Stimulated activated CD4-positive, alpha-beta T cell treated with anti-CD3 and anti-CD28 coated beads, Interleukin-4, amount 100 ng/mL, for 48 hours (primary cell): ENCODE measurements around the gene VIPR2.
A peak's percentile ranks its signal among the peaks of the same experiment; 100 is the strongest.
"Not testable (repeated sequence)": the region's sequence is repeated elsewhere in the genome, so short reads cannot be mapped to it uniquely, and the experiment has no call there.

Experiments used
- DNase-seq, 2 donors: peaks; one replicate each; pipeline ENCODE4 v3.0.0-alpha.2; 2020; ENCODE audit warnings: low read depth in 2 of 2

Gene VIPR2

DNA sequence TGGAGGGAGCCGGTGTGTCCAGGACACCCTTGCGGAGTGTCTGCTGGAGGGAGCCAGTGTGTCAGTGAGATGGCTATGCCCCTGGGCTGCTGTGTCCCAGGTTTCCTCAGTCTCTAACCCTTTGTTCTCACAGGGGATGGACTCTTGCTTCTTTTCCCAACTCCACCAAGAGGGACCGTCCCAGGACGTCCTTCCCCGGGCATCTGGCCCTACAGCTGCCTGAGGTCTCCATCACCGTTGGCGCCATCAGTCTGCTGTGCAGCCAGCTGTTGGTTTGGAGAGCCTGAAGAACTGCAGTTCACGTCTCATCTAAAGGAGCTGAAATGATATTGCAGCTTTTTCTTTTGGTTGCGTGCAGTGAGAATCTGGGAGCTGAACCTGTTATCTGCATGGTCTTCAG is 136.2 kb downstream of the VIPR2 start:
- no peak for DNase-seq

DNA sequence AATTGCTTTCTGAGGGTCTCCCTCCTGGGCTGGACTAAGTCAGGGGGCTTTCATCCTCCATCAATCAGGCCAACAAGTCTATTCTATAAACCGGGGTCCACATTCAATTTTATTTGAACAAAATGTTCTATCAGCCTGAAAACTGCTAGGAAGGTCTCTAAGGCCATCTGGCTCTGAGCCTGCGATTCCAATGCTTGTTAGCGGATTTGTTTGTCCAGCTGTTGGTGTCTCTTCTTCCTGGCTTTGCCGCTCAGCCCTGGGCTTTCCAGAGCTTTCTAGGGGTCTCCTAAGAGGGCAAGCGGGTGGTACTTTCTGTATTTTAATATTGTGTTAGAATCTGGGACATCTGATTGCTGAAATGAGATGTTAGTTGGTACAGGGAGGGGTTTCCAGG is 136.7 kb downstream of the VIPR2 start:
- DNase-seq = no peak

DNA sequence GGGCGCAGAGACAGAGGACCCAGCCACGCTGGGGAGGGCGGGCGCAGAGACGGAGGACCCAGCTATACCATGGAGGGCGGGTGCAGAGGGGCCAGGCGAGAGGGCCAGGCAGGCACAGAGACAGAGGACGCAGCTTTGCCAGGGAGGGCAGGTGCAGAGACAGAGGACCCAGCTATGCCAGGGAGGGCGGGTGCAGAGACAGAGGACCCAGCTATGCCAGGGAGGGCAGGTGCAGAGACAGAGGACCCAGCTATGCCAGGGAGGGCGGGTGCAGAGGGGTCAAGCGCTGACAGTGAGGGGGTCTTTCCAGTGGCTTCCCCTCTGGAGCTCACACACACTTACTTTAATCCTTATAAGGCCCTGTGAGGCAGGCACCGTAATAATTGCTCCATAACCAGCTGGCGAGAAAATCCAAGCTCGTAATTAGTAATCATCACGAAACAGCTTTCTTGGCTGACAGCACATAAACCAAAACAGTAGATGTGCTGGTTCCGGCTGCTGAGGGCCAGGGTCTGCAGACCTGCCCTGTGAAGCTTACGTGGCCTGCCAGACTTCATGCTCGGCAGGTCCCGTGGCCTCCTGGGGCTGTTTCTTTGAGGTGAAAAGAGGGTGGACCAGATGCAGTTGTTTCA is 137.2 kb downstream of the VIPR2 start:
- no peak for DNase-seq

DNA sequence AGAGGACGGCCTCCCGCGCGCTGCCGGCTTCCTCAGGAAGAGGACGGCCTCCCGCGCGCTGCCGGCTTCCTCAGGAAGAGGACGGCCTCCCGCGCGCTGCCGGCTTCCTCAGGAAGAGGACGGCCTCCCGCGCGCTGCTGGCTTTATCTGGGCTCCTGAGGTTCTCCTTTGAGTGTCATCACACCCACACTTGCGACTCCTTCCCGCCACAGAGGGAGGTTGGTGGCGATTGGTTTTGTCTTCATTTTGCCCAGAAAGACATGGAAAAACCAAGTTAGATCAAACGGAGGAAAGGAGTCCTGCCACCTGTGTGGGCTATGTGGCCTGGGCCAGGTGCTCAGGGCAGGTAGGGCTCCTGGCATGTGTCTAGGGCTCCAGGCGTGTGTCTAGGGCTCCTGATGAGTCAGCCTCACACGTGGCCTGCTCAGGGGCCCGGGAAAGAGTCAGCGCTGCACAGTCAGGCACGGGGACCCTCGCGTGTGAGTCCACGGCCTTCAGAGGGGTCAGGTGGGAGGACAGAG is 138.0 kb downstream of the VIPR2 start:
- no peak for DNase-seq

DNA sequence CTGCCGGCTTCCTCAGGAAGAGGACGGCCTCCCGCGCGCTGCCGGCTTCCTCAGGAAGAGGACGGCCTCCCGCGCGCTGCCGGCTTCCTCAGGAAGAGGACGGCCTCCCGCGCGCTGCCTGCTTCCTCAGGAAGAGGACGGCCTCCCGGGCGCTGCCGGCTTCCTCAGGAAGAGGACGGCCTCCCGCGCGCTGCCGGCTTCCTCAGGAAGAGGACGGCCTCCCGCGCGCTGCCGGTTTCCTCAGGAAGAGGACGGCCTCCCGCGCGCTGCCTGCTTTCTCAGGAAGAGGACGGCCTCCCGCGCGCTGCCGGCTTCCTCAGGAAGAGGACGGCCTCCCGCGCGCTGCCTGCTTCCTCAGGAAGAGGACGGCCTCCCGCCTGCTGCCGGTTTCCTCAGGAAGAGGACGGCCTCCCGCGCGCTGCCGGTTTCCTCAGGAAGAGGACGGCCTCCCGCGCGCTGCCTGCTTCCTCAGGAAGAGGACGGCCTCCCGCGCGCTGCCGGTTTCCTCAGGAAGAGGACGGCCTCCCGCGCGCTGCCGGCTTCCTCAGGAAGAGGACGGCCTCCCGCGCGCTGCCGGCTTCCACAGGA is 138.6 kb downstream of the VIPR2 start:
- DNase-seq = not testable (repeated sequence)

DNA sequence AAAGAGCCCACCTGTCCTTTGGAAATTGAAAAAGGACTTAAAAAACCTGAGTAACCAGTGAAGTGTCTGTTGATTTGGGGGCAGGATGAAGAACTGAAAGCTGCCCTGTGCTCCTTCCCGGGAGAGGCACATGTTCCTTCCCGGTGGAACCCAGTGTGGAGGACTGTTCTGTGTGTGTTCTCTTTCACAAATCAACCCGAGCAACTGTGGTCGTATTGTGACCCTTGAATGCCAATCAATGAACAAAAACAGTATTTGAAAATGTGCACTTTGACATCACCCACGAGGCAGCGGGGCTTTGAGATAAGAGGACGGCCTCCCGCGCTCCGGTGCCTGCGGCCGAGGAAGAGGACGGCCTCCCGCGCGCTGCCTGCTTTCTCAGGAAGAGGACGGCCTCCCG is 139.0 kb downstream of the VIPR2 start:
- no peak for DNase-seq

DNA sequence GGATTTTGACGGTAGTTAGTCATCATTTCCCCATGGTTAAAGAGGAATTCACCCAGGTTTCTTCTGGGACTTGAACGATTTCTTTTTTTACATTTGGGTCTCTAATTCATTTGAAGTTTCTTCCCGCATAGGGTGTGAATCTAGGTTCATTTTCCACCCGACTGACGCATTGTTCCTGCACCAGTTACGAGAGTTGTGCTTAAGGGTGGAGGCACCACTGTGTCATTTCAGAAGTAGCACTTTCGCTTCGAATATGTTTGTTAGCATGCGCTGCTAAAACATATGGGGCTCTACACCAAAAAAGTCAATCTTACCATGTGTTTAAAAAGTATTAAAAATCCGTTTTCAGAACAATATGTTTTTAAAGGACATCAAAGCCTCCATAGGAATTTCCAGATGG is 140.3 kb downstream of the VIPR2 start:
- DNase-seq = peak in 1 of 2 donors; percentile 42

DNA sequence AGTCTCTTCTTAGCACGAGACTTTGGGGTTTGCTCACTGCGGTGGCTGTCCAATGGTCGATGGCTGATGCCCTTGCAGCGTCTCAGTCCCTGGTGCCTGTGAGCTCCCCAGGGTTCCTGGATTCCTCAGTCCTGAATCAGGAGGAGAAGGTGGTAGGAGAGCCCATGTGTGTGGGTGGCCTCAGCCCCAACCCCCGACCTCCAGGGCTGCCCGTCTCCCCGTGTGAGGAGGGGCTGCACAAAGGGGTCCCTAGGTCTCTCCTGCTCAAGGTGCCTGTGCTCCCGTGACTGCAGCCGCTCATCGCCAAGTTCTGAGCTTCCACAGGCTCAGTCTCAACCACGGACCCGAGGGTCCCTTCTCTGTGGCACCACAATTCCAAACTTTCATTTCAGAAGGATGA is 142.9 kb downstream of the VIPR2 start:
- DNase-seq = no peak

DNA sequence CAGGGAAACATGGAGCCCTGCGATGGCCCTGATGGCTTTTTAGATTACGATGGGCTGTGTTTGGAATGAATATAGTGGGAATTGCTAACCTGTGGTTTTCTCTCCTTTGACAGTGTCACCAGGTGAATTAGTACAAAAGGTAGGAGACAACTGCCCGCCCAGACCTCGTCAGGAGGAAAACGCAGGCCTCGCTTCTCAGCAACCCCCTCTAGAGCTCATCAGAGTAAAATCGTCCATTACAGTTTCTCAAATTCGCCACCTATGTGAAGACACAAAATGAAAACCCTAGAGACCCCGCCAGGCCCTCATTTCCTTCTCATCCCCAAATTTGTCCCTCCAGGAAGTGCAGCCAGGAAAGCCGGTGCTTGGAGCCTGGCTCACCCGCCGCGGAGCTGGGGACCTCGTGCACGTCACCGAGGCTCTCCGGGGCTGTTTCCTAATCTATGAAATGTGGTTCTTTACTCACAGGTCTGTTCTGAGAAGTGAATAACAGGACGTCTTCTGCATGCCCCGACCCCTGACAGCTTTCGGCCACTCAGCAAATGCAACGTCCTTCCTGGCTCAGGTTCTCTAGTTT is 143.7 kb downstream of the VIPR2 start:
- no peak for DNase-seq

DNA sequence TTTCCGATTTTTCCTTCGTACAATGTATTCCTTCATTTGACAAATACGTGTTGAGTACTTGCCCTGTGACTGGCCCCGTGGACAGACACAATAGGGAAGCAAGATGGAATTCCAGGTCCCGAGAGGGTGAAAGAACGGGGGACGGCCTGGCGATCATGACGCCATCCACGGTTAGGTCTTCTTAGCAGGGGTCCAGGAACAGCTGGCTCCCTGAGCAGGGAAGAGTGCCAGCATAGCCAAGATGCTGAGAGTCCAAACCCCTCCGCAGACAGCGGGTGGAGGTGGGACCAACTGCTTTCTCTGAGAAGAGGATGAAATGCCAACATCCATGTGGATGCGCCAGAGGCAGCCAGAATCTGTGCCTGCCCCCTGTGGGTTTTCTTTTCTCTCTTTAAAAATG is 144.6 kb downstream of the VIPR2 start:
- DNase-seq = no peak

DNA sequence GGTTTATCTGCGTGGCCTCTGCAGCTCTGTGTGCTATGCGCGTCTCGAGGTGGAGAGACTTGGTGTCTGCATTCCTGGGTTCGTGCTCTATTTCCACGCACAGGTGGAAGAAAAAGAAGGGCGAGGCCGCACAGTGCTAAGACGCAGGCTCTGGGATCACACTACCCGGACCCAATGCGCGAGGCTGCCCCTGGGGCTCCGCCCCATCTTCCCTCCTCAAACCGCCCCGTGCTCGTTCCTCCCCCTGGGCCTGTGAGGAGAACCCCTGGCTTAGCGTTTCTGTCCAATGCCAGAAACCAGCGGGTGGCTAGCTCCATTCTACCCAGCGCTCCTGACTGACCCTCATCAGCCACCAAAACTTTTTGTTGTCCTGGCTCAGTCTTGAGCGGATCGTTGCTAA is 145.2 kb downstream of the VIPR2 start:
- DNase-seq = no peak

DNA sequence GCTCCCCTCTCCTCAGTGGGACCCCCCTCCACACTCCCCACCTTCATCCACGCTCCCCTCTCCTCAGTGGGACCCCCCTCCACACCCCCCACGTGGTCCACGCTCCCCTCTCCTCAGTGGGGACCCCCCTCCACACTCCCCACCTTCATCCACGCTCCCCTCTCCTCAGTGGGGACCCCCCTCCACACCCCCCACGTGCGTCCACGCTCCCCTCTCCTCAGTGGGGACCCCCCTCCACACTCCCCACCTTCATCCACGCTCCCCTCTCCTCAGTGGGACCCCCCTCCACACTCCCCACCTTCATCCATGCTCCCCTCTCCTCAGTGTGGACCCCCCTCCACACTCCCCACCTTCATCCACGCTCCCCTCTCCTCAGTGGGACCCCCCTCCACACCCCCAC is 146.4 kb downstream of the VIPR2 start:
- not testable (repeated sequence) for DNase-seq

DNA sequence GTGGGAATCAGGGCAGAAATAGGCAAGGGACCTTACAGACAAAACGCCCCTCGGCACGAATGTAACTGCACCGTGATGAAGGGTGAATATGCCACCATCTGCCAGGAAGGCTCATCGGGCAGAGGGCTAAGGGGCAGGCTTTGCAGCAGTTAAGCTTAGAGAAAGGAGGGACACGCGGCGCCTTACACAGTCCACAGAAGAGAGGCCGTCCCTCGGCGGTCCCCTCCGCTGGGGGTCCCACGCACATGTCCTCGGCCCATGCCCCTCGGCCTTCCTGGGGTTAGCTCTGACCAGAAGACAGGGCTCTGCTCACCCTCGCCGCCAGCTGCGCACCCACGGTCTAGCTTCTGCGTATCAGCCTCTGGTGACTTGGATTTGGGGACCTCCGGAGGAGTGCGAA is 147.2 kb downstream of the VIPR2 start:
- DNase-seq = no peak

DNA sequence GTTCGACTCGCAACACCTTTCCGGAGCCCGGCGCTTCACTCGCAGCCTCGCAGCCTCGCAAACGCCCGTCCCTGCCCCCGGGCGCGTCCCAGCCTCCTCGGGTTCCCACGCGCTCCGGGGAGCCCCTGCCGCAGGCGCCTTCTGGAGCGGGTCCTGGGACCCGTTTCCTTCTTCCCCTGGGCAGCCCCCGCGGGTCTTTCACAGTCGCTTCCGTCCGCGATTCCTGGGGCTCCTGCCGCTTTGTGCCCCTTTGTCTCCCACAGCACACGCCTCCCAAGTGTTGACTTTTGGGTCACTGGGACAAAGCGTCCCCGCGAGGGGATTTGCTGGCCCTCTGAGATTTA is 147.6 kb downstream of the VIPR2 start:
- no peak for DNase-seq

DNA sequence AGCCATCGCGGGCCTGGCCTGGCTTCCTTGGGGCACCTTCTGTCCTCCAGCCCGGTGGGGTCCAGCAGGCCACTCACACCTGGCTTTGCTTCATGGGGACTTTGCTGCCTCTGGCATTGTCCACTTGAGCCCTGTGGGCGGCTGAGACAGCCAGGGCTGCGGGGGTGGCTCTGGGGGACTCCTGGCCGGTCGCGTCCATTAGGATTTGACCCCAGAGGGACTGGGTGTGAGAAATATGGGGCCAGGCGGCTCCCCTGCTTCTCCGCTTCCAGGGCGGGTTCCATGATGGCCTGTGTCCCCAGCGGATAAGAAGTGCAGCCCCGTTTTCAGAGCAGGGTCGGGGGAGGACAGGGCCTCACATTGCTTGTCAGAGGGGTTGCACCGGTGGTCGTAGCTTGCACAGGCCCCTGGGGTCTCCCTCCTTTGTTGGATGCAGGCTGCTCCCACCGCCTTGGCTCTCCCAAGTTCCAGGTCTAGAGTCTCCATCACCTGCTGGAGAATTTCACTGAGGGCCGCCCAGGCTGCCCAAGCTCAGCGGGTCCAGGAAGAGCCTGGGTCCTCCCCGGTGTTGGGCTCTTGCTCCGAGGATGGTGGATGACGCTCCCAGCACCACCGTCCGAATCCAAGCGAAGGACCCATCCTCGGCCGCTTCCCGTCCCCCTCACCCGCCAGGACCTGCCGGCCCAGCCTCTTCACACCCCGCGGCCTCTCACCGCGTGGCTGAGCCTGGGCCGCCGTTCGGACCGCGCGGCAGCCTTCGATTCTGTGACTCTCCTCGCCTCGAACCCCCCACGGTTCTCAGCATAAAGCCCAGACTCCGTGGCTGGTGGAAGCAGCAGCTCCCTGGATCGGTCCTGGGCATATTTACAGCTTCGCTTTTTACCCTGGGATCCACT is 148.2 kb downstream of the VIPR2 start:
- DNase-seq = no peak

DNA sequence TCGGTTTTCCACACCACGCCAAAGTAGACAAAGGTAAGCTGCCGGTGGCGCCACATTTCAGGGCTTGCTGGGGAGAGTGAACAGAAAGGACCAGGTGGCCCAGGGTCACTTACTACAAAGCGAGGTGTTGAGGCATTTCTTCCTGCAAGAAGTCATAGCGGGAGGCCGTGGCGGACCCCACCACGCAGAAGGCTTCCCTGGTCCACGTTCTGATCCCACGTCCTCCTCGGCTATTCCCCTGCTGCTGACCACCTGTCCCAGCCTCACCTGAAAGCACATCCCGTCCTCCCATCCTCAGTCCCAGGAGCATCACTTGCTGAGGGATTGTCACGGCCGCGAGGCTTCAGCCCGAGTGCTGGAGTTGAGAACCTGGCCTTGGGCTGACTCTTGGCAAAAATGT is 149.2 kb downstream of the VIPR2 start:
- no peak for DNase-seq

DNA sequence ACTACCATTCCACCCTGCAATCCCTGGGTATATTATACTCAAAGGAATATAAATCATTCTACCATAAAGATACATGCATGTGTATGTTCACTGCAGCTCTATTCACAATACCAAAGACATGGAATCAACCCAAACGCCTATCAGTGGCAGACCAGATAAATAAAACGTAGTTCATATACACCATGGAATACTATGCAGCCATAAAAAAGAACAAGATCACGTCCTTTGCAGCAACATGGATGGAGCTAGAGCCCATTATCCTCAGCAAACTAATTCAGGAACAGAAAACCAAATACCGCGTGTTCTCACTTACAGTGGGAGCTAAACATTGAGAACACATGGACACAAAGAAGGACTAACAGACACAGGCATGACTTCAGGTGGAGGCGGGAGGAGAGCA is 150.0 kb downstream of the VIPR2 start:
- no peak for DNase-seq

DNA sequence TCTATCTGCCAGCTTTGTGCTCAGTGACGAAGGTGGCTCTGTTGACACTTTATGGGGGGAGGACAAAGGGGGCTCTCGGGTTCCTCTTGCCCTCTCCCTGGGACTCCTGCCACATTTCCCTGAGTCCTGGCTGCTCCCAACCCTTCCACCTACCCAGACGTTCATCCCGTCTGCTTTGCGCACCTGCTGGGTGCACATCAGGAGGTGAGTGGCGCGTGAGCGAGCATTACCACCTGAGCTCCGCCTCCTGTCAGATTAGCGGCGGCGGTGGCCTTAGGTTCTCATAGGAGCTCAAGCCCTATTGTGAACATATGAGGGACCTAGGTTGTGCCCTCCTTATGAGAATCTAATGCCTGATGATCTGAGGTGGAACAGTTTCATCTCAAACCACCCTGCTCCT is 151.1 kb downstream of the VIPR2 start:
- no peak for DNase-seq

DNA sequence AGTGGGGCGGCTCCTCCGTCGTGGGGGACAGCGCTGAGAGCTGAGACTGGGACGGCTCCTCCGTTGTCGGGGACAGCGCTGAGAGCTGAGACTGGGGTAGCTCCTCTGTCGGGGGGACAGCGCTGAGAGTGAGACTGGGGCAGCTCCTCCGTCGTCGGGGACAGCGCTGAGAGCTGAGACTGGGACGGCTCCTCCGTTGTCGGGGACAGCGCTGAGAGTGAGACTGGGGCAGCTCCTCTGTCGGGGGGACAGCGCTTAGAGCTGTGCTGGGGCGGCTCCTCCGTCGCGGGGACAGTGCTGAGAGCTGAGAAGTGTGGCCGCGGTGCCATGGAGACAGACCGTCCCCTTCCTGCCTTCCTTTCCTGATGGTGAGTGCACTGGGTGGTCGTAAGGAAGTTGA is 151.9 kb downstream of the VIPR2 start:
- no peak for DNase-seq

DNA sequence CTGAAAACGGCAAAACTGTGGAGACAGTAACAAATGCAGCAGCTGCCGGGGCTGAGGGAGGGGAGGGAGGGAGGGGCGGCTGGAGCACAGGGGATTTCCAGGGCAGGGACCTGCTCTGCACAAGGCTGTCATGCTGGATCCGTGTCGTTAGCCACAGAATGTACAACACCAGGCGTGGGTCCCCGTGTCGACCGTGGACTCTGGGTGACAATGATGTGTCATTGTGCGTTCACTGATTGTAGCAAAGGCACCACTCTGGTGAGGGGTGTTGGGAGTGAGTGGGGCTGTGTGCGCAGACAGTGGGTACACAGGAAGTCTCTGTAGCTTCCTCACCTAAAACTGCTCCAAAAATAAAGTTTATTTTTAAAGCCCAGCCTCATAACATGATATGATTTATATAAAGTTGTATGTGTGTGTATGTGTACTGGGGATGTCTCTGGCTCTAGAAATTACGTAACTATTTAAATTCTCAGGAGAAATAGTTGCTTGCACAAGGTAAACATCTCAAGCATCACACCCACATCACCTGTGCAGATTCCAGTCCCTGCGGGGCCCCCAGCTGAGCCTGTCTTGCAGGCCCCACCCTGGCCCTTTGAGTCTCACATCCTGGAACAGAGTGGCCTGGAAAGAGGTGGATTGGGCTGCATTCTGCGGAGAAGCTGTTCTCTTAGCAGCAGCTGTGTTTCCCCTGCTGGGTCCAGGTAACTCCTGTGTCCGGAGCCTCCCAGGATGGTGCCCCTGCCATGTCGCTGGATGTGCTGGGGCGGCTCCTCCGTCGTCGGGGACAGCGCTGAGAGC is 152.6 kb downstream of the VIPR2 start:
- DNase-seq = no peak

DNA sequence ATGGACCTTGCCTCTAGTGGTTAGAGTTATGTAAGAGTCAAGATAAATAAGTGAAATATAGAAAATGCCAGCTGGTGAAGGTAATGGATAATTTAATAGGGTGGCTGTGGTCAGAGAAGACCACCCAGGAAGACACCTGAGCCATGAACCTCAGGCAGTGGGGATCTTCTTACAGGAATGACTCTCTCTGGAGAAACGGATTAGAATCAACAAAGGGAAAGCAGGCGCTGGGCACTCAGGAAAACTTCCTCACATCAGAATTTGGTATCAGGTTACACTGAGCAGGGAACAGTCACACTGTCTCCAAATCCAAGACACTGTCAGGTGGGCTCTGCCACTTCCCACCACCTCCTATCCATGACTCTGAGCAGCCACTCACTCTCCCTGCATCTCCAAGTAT is 155.7 kb downstream of the VIPR2 start:
- DNase-seq = no peak
